GM19455 (cell line): Measurements from ENCODE around the gene TBX20.

Experiments used
- ATAC-seq: cut with Tn5 transposase; IDR thresholded peaks from one replicate; pipeline ENCODE4 v1.9.1; 2021; ENCODE audit not compliant: unreplicated experiment

TBX20 gene

GRCh38 chr7:35253710-35254495 is at the start of gene TBX20:
Gene TBX20 (minus strand): TSS chr7:35254100. CDS start chr7:35253620, 480 bp downstream.
- ATAC-seq = no peak

- no peak for ATAC-seq
Observed at GRCh38 chr7:35289376-35289775, 35.5 kb upstream of the TBX20 start.

- no peak for ATAC-seq
Observed at GRCh38 chr7:35286986-35287385, 33.1 kb upstream of the TBX20 start.

- ATAC-seq = no peak
Observed at GRCh38 chr7:35286422-35286821, 32.5 kb upstream of the TBX20 start.

GRCh38 chr7:35285799-35286198 is 31.9 kb upstream of the TBX20 start:
- no peak for ATAC-seq

- no peak for ATAC-seq
Observed at GRCh38 chr7:35280902-35281301, 27.0 kb upstream of the TBX20 start.

- no peak for ATAC-seq
Observed at GRCh38 chr7:35277359-35277758, 23.5 kb upstream of the TBX20 start.

GRCh38 chr7:35272246-35272645 is 18.3 kb upstream of the TBX20 start:
- no peak for ATAC-seq

- no peak for ATAC-seq
Observed at GRCh38 chr7:35268953-35269352, 15.1 kb upstream of the TBX20 start.

GRCh38 chr7:35267411-35267810 is 13.5 kb upstream of the TBX20 start:
- ATAC-seq = no peak

- no peak for ATAC-seq
Observed at GRCh38 chr7:35263396-35263795, 9.5 kb upstream of the TBX20 start.

- no peak for ATAC-seq
Observed at GRCh38 chr7:35261476-35262285, 7.8 kb upstream of the TBX20 start.

- ATAC-seq = no peak
Observed at GRCh38 chr7:35261041-35261440, 7.1 kb upstream of the TBX20 start.

GRCh38 chr7:35260246-35260645 is 6.3 kb upstream of the TBX20 start:
- ATAC-seq = no peak

GRCh38 chr7:35259523-35259908 is 5.6 kb upstream of the TBX20 start:
- ATAC-seq = no peak

GRCh38 chr7:35258868-35259522 is 5.1 kb upstream of the TBX20 start:
- ATAC-seq = no peak

- no peak for ATAC-seq
Observed at GRCh38 chr7:35258125-35258867, 4.4 kb upstream of the TBX20 start.

- ATAC-seq = no peak
Observed at GRCh38 chr7:35257251-35258124, 3.6 kb upstream of the TBX20 start.

GRCh38 chr7:35256256-35257175 is 2.6 kb upstream of the TBX20 start:
- ATAC-seq = no peak
